ENCODE measurements around the gene MARCO. TPM values are rescaled to one million over a fixed set of nuclear protein-coding genes. Genes with fewer than 3 reads are reported as not detected.

The MARCO gene
- not detected in 2 replicates for total RNA-seq

GRCh38 chr2:118942031-118942430 lies at the start of gene MARCO:
TSS of gene MARCO (plus strand) at chr2:118942194. CDS start at chr2:118942301, 107 bp downstream.

Other genes with a start within 250 kb of the MARCO start
- gene EN1, start 94.5 kb upstream of the MARCO start, total RNA-seq, result not detected in 2 replicates
- gene C1QL2, start 216.6 kb downstream of the MARCO start, total RNA-seq, result not detected in 2 replicates